IPS DF 4.7 (cell line): ENCODE data around the gene UBE2E2.
"Not testable (repeated sequence)": the region's sequence is repeated elsewhere in the genome, so short reads cannot be mapped to it uniquely, and the experiment has no call there.

ENCODE experiments used
- DNase-seq: peaks from one replicate; pipeline ENCODE4 v3.0.0-alpha.2; 2013; ENCODE audit warnings: low spot score; ENCODE audit errors: extremely low read depth

Gene UBE2E2

GRCh38 chr3:23325466-23326065 lies 122.4 kb downstream of the UBE2E2 start:
- DNase-seq, result no peak

DNA sequence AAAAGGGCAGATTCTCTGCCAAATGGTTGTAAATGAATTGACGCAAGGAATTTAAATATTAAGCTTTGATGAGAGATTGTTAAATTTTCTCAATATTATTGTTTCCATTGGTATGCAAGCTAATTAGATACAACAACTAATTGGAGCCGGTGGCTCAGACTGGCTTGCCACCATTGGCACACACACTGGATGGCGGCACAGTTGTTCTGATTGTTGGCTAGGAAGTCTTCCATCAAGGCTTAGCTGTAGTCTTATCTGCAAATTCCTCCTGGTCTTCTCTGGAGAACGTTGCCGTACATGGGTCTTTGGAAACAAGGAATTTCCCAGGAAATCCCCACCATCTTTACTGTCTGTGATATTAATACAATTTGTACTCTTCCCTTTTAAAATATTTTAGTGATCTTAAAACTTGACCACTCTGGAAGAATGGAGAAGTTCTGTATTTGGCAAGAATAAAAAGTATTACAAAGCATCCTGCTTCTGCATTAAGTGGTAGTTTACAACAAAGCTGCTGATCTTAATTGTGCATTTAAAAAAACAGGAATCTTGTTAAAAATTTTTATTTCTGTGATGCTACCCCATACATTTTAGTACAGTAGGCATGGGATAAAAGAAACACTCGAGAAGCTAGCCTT lies 126.5 kb downstream of the UBE2E2 start:
- DNase-seq, result no peak

DNA sequence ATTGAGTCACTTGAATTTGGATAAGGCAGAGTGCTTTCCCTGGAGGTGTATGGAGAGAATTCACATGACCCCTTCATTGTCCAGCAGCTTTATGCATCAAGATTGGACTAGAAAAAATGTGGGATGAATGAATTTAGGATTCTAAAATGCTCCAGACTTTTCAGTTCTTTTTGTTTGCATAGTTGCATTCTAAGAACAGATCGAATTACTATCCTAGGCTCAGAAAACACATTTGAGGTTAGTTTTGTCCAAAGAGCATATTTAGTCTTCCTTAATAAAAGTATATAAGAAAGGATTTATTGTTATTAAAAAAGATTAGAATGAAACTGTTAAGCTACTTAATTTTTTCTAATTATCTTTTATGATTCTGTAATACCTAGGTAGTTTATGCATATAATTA lies 127.4 kb downstream of the UBE2E2 start:
- DNase-seq, result no peak

GRCh38 chr3:23331141-23331935 lies 128.2 kb downstream of the UBE2E2 start:
- DNase-seq, result no peak

GRCh38 chr3:23333633-23334032 lies 130.5 kb downstream of the UBE2E2 start:
- no peak for DNase-seq

DNA sequence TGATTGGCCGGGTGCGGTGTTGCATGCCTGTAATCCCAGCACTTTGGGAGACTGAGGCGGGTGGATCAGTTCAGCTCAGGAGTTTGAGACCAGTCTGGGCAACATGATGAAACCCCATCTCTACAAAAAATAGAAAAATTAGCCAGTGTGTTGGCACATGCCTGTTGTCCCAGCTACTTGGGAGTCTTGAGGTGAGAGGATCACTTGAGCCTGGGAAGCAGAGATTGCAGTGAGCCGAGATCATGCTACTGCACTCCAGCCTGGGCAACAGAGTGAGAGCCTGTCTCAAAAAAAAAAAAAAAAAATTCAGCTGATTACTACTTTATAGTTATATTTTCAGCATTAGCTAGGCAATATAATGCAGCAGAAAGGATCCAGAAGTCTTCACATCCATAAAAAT lies 133.7 kb downstream of the UBE2E2 start:
- DNase-seq, result not testable (repeated sequence)

GRCh38 chr3:23341147-23341838 lies 138.2 kb downstream of the UBE2E2 start:
- no peak for DNase-seq

GRCh38 chr3:23342343-23342742 lies 139.2 kb downstream of the UBE2E2 start:
- DNase-seq, result no peak

DNA sequence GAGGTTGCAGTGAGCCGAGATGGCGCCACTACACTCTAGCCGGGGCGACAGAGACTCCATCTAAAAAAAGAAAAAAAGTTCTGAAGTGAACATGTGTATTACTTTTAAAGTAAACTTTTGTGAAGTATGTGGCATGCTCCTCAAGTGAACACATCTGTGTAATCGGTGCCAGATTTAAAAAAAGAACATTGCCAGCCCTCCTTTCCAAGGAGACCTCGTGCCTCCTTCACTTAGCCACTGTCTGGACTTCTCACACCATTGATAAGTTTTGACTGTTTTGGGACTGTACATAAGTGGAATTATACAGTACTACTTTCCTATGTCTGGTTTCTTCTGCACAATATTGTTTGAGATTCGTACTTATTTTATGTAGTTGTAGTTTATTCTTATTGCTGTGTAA lies 140.4 kb downstream of the UBE2E2 start:
- DNase-seq, result no peak

- DNase-seq, result no peak
Observed at GRCh38 chr3:23344886-23345285, 141.8 kb downstream of the UBE2E2 start.

GRCh38 chr3:23349444-23349843 lies 146.3 kb downstream of the UBE2E2 start:
- DNase-seq, result not testable (repeated sequence)

DNA sequence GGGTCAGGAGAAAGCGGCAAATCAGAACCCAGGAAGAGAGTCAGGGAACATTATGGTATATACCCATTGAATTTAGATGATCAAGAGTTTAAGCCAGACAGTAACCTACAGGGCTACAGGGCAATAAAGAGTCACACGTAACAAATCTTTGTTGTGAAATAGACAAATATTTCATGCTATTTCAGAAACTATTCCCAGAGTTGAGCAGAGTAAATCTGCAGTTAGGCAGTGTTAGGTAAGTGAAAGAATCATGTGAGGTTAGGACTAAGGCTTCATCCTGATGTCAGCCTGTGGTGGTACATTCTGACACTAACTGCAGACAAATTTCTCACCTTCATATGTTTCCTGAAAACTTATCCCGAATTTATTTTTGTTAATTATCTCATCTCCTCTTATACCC lies 153.0 kb downstream of the UBE2E2 start:
- DNase-seq, result no peak

- DNase-seq, result no peak
Observed at GRCh38 chr3:23356923-23357322, 153.8 kb downstream of the UBE2E2 start.

- DNase-seq, result no peak
Observed at GRCh38 chr3:23359116-23359515, 156.0 kb downstream of the UBE2E2 start.

DNA sequence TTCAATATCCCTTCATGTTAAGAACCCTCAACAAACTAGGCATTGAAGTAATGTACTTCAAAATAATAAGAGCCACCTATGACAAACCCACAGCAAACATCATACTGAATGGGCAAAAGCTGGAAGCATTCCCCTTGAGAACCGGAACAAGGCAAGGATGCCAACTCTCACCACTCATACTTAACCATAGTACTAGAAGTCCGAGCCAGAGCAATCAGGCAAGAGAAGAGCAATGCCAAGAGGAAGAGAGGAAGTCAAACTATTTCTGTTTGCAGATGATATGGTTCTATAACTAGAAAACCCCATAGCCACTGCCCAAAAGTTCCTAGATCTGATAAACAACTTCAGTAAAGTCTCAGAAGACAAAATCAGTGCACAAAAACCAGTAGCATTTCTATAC lies 161.9 kb downstream of the UBE2E2 start:
- DNase-seq, result no peak

GRCh38 chr3:23368731-23369130 lies 165.6 kb downstream of the UBE2E2 start:
- no peak for DNase-seq

DNA sequence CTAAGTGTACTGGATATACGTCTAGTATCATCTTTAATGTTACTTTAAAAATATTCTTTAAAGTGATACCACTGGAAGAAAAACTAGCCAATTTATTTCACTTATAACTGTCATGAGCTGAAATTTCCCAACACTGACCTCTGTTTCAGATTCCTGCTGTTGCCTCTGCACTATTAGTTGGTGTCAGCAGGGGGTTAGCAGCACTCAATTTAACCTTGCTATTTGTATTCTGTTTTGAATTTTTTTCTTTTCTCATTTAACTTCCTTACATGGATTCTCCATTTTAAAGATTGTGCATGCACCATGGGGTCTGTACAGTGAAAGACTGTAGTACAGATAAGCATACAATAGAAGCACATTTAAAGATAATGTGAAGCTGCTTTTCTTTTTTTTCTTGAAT lies 169.2 kb downstream of the UBE2E2 start:
- no peak for DNase-seq

DNA sequence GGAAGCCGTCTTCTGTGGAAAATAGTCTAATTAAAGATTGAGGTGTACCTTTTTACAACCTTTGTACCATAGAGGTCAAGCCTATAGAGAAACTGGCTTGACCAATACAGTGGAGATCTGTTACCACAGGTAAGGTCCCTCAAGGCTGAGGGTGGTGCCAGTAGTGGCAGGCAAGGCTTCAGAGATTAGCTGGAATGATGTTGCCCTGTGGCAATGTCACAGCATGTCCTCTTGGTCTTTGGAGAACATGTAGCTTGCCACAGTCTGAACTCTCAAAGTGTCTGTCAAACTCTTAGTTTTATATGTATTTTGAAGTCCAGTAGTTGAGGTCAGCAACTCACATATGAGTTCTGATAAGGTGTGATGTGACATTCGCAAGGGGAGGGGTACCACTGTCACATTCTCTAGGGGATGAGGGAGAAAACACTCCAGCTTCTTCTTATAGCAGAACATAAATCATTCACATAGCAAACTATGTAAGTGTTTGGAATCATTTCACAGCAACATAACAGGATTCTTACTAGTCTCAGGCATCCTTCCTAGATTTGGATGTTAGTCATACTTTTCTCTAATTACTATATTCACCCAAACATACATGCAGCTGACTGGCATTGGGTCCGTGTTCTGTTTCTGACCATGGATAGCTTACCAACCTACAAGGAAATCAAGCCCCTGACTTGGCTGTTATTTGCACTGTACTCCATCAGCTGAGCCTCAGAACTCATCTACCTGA lies 173.6 kb downstream of the UBE2E2 start:
- no peak for DNase-seq

DNA sequence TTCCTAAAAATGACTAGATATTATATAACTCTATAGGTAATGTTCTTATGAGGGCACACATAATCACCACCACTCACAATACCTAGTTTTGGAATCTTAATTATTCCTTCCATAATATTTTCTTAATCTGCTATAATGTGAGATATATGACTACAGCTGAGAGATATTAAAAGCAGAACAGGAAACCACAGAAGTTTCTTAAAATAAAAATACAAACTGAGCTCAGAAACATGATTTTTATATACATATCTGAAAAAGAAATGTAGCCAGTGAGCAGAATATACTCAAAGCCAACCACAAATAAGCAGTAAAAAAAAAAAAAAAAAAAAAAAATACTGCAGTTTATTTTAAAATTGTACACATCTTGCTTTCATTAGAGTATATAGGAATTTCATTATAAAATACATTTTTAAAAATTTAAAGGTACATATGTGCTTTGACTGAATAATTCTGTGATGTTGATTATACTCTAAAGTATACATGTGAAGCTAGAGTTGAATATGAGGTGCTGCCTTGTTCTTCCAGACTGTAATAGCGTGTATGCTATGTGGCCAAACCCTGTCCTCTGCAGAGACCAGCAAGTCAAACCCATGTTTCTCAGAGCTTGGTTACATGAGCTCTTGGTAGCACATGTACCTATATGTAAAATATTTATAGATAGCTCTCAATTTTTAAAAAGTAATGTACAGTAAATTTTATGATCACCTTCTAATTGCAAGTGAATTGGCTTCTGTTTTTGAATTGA lies 175.0 kb downstream of the UBE2E2 start:
- no peak for DNase-seq

GRCh38 chr3:23383875-23384274 lies 180.7 kb downstream of the UBE2E2 start:
- no peak for DNase-seq

- no peak for DNase-seq
Observed at GRCh38 chr3:23385327-23385726, 182.2 kb downstream of the UBE2E2 start.
